Left lung (tissue), 10 donors: ENCODE results near the gene LGR5. TPM values are rescaled to one million over a fixed set of nuclear protein-coding genes. Genes with fewer than 3 reads are reported as not detected.

Experiments
- ATAC-seq: fragments of 200-7000 bp; cut with Tn5 transposase; one replicate; pipeline ENCODE4 v1.9.1; 2020; ENCODE audit warnings: moderate library complexity
- DNase-seq, 4 donors: peaks; one replicate each; pipeline ENCODE4 v3.0.0-alpha.2; 2013 to 2020
- H3K27ac ChIP-seq, 2 donors: fragments of 200-600 bp; sonication (generic) in 1 of 2; one replicate each; pipeline versions ENCODE4 v1.5.0 to v1.8.0; 2020 to 2021
- H3K27me3 ChIP-seq, 2 donors: fragments of 200-600 bp; sonication (generic) in 1 of 2; one replicate each; pipeline versions ENCODE4 v1.5.0 to v1.8.0; 2020 to 2021
- H3K36me3 ChIP-seq, 2 donors: fragments of 200-600 bp; sonication (generic) in 1 of 2; one replicate each; pipeline versions ENCODE4 v1.5.0 to v1.8.0; 2020 to 2021
- H3K4me1 ChIP-seq, 2 donors: fragments of 200-600 bp; one replicate each; pipeline ENCODE4 v1.8.0; 2021
- H3K4me3 ChIP-seq, 2 donors: fragments of 200-600 bp; sonication (generic) in 1 of 2; one replicate each; pipeline versions ENCODE4 v1.5.0 to v1.8.0; 2020 to 2021; ENCODE audit warnings: mild to moderate bottlenecking in 1 of 2
- H3K9me3 ChIP-seq, 2 donors: fragments of 200-600 bp; sonication (generic) in 1 of 2; one replicate each; pipeline versions ENCODE4 v1.5.0 to v1.8.0; 2020 to 2021
- CTCF ChIP-seq, 2 donors: fragments of 200-600 bp; sonication (generic) in 1 of 2; IDR thresholded peaks; one replicate each; pipeline versions ENCODE4 v1.5.0 to v1.8.0; 2021; ENCODE audit warnings: antibody characterized with exemption in 2 of 2
- intact Hi-C, 2 donors: fragments of 100-400 bp; cut with DNase I; formaldehyde crosslinking; loops; one replicate each; pipeline versions ENCODE4 v1.11.2 to v1.14.2; 2022
- polyA plus RNA-seq, 6 donors: library from polyadenylated mRNA; unstranded; fragments of 120-200 nt; gene quantifications; one replicate each; pipeline ENCODE4 v1.2.1, GENCODE V29; 2013; ENCODE audit not compliant: insufficient read length in 6 of 6
- total RNA-seq, 2 donors: library from RNA; stranded (reverse); fragmentation: NEBNext Ultra II Directional; extraction: Animal tissue kit (Norgen Biotek cat#: 25700); gene quantifications; one replicate each; pipeline ENCODE4 v1.2.1, GENCODE V29; 2021
- donor health status: DM: no; HTN: yes; CAD: no.
- donor health status: DM: no; HTN: no; CAD: no.

Gene LGR5
- total and polyA plus RNA-seq, 8 donors, result 0.39 to 6.6 (median 3.3) TPM

- intact Hi-C loops, result no loop called here
- Histone ChIP-seq H3K27me3 (no peaks in the 10 kb centered on the region), H3K36me3 (no peaks in the 10 kb centered on the region), H3K9me3 (no peaks in the 10 kb centered on the region), H3K4me3 (no peak overlapping the region), H3K27ac (no peak overlapping the region), H3K4me1 (no peaks in the 10 kb centered on the region)
- ATAC-seq (no peak), DNase-seq (no peak)
- TF ChIP-seq CTCF (IDR thresholded peaks at IDR 0.05), result no peak
These were observed 85.0 kb downstream of the LGR5 start for GRCh38 chr12:71524626-71525025.

- Histone ChIP-seq H3K27ac (no peak overlapping the region), H3K4me1 (no peaks in the 10 kb centered on the region), H3K4me3 (no peak overlapping the region), H3K36me3 (no peaks in the 10 kb centered on the region), H3K9me3 (no peaks in the 10 kb centered on the region), H3K27me3 (no peaks in the 10 kb centered on the region)
- no peak for ATAC-seq
- DNase-seq, result no peak
- no peak for TF ChIP-seq CTCF (IDR thresholded peaks at IDR 0.05)
- intact Hi-C loops, result no loop called here
These were observed 94.1 kb downstream of the LGR5 start for GRCh38 chr12:71533703-71534102.

- Histone ChIP-seq H3K9me3 (no peaks in the 10 kb centered on the region), H3K4me3 (no peak overlapping the region), H3K4me1 (no peaks in the 10 kb centered on the region), H3K27ac (no peak overlapping the region), H3K27me3 (no peaks in the 10 kb centered on the region), H3K36me3 (no peaks in the 10 kb centered on the region)
- ATAC-seq, result no peak
- intact Hi-C loops, result no loop called here
- no peak for DNase-seq
- TF ChIP-seq CTCF (IDR thresholded peaks at IDR 0.05), result no peak
These were observed 96.8 kb downstream of the LGR5 start for GRCh38 chr12:71536279-71536938.

GRCh38 chr12:71536939-71537622, 97.5 kb downstream of the LGR5 start:
- Histone ChIP-seq H3K4me3 (no peak overlapping the region), H3K27me3 (no peaks in the 10 kb centered on the region), H3K27ac (no peak overlapping the region), H3K36me3 (no peaks in the 10 kb centered on the region), H3K9me3 (no peaks in the 10 kb centered on the region), H3K4me1 (no peaks in the 10 kb centered on the region)
- ATAC-seq, result no peak
- intact Hi-C loops, result no loop called here
- TF ChIP-seq CTCF (IDR thresholded peaks at IDR 0.05), result no peak
- no peak for DNase-seq

- intact Hi-C loops, result no loop called here
- Histone ChIP-seq H3K27me3 (no peaks in the 10 kb centered on the region), H3K36me3 (no peaks in the 10 kb centered on the region), H3K27ac (no peak overlapping the region), H3K4me1 (no peaks in the 10 kb centered on the region), H3K9me3 (no peaks in the 10 kb centered on the region), H3K4me3 (no peak overlapping the region)
- DNase-seq (no peak), ATAC-seq (no peak)
- TF ChIP-seq CTCF (IDR thresholded peaks at IDR 0.05), result no peak
These were observed 99.2 kb downstream of the LGR5 start for GRCh38 chr12:71538807-71539206.
